GM19025 (cell line): ENCODE measurements around the gene ROPN1.
"Not testable (repeated sequence)": the region's sequence is repeated elsewhere in the genome, so short reads cannot be mapped to it uniquely, and the experiment has no call there.

Experiments
- ATAC-seq: cut with Tn5 transposase; IDR thresholded peaks from one replicate; pipeline ENCODE4 v1.9.1; 2021; ENCODE audit warnings: mild to moderate bottlenecking, low read depth, moderate library complexity; ENCODE audit not compliant: unreplicated experiment

The ROPN1 gene

DNA sequence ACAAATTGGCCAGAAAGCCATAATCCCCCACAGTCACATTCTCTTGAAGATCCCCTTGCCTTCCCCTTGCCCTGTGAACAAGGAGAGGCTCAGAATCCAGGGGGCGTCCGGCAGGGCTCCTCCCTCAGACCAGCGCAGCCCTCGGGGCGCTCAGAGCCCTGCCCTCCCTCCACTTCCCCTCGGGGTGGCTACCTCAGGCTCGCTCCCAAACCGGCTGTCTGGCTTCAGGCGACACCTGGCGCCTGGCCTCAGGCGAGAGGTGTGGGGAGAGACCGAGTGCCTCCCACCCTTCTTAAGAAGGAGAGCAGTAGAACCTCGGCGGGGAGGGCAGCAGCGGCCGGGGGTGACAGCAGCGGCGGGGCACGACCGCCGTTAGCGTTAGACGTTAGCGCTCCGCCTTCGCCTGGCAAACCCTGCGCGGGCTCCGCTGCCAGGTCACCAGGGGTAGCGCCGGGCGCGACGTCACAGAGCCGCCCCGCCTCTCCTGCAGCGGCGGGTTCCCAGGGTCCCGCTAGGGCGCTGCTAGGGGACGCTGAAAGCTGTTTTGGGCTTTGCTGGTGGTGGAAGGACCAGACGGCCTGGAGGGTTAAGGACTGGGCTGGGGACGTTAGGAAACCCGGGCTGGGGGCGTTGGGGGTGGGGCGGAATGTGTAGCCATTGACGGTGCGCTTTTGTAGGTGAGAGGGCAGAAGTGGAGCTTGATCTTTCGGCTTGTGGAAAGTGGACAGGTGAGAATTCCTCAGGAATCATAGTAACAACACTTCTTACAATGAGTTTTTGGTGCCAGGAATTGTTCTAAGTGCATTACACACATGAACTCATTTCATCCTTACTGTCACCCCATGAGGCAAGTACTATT is at the start of gene ROPN1:
Gene ROPN1, minus strand, starts transcription at position 395 of the 859 bp plus-strand sequence. CDS start 11,643 bp downstream, outside the sequence.
- ATAC-seq, result not testable (repeated sequence)

DNA sequence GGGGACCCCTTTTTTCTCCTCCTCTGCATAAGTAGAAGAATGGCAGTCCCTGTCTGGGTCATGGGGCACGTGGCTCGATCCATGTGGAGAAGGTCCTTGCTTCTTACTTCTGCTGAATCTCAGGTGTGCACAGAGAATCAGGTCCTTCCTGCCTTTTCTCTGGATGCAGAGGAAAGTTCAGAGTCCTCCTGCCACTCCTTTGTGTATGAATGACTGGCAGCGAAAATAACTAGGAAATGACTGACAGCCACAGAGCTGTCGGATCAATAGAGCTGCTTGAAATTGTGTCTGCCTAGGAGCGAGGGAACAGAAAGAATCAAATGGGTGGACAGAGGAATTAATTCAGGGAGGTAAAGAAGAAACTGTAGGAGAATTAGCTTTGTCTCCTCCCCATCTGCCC is 49.6 kb upstream of the ROPN1 start:
- no peak for ATAC-seq

DNA sequence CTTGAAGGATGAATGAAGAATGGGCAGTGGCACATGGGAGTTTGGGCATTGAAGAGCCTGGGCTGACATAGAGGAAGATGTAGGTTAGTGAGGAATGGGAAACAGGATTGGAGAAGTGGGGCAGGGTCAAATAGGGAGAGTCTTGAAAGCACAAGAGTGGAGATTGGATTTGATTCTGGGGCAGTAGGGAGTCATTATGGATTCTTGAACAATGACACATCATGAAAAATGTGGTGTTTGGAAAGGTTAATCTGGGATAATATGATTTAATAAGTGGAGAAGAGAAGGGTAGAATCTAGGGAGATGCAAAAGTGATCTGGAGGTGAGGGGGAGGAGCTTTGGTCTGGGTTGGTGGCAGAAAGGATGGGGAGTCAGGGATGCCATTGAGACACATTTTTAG is 45.4 kb upstream of the ROPN1 start:
- no peak for ATAC-seq

DNA sequence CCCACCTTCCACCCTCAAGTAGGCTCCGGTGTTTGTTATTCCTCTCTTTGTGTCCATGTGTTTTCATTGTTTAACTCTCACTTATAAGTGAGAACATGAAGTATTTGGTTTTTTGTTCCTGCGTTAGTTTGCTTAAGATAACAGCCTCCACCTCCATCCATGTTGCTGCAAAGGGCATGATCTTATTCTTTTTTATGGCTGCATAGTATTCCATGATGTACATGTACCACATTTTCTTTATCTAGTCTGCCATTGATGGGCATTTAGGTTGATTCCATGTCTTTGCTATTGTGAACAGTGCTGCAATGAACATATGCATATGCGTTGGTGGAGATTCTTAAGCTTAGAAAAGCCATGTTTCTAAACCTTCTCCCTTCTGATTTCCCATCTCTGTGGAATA is 44.3 kb upstream of the ROPN1 start:
- ATAC-seq, result not testable (repeated sequence)

DNA sequence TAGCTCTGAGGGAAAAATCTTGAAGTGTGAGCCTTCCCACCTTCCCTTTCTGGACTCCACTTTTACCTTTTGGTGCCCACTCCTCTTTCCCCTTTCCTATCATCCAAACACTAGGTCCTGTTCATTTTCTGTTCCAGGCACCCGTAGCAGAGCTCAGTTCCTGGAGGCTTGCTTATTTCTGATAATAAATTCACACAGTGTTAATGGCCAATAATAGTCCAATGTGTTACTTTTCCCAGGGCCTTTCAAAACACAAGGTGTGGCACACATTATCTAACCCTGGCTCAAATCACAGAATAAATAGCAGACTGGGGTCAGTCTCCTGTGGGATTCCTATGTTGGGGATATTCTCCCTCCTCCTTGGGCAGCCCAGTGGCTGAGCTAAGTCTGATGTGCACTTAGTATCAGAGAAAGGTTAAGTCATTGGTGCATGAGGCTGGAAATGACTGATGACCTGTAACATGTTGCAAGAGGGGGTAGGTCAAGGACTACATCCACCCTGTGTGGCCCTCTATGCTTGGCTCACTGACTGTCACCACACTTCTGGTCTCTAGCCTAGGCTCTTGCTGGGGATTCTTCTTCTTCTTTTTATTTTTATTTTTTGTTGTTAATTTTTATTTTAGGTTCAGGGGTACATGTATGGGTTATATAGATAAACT is 43.7 kb upstream of the ROPN1 start:
- ATAC-seq, result no peak

DNA sequence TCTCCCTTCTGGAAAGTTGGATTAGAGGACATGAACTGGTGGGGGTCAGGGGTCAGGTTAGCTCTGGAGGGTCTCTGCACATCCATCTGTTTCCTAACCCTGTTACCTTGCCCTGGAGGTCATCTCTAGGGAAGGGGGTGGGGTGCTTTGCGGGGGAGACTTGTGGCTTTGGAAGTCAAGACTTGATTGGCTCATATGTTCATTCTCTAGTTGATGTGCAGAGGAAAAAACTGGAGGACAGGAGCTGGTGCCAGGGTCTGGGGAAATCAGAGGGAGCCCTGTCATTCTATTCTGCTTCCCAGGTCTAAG is 42.9 kb upstream of the ROPN1 start:
- no peak for ATAC-seq

DNA sequence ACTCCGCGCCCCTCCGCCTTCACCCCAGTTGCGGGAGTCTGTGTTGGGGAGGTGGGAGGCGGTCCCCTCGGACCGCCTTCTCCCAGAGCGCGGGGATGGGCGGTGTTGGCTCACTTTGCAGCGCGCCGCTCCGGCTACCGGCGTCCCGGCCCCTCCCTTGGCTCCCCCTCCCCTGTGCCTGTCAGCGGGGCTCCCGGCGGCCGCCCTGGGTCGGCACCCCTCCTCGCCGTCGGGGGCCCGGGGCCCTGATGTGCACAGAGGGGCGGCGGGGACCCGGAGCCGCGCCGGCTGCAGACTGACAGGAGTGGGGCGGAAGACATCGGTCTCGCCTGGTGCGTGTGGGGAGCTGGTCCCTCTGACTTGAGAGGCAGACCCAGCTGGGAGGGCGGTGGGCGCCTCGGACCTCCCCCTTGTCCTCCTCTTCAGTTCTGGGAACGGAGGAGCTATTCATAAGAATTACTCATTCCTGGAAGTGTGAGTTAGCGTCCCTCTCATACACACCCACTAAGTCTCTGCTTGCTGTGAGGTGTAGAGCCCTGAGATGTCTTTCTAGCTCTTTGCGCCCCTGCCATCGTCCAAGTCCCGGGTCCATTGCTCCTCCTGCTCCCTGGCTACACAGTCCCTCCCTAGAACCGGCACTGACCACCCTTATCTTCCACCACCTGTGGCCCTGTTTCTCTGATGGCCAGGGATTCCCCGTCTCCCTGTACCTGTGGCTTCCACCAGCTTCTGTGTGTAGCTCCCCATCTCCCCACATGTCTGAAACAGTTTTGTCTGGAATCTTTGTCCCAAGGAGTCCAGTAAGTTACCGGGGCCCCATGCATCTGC is 42.3 kb upstream of the ROPN1 start:
- no peak for ATAC-seq

DNA sequence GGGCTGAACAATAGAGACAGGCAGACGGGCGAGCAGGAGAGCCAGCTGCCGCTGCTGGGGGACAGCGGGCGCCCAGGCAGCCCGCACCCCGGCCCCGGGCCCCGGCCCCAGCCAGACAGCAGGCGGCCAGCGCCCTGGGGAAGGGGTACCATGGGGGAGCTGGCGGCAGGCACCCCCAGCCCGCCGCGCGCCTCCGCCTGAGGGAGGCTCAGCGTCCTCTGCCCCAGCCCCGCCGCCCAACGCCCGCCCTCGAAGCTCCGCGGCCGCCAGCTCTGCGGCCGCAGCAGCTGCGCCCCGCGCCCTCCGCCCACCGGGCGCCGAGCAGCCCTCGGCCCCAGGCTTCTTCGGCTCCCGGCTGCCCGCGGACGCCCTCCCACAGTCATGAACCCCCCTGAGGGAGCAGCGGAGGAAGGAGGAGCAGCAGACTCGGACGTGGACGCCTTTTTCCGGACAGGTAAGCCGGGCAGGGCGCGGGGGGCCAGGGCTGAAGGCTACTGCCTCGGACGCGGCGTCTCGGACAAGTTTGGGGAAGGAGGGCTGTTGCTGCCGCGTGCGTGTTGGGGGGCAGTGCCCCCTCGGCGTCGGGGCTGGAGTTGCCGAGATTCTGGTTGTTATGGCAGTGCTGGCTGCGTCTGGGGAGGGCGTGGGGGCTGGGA is 41.6 kb upstream of the ROPN1 start, which contains the start of gene KALRN:
Gene KALRN, plus strand, starts transcription at position 10 of the 656 bp plus-strand sequence.
- ATAC-seq, result peak; percentile 6

DNA sequence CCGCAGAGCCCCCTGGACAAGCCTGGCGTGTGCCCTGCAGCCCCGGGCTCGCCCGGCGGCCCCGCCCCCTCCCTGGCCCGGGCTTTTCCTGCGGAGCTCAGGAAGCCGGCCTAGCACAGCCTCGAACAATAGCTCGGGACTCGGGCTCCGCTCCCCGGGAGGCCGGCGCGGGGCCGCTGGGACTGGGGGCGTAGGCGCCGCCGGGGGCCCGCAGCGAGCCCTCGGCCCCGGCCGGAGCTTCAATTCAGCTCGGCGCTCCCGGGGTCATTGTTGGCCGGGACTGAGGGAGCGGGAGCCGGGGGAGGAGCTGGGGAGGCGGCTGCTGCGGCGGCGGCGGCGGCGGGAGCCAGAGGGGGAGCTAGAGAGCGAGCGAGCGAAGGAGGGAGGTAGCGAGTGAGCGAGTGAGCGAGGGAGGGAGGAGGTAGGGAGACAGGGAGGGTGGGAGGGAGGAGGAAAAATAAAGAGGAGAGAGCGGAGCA is 41.0 kb upstream of the ROPN1 start:
- peak; percentile 89 for ATAC-seq

DNA sequence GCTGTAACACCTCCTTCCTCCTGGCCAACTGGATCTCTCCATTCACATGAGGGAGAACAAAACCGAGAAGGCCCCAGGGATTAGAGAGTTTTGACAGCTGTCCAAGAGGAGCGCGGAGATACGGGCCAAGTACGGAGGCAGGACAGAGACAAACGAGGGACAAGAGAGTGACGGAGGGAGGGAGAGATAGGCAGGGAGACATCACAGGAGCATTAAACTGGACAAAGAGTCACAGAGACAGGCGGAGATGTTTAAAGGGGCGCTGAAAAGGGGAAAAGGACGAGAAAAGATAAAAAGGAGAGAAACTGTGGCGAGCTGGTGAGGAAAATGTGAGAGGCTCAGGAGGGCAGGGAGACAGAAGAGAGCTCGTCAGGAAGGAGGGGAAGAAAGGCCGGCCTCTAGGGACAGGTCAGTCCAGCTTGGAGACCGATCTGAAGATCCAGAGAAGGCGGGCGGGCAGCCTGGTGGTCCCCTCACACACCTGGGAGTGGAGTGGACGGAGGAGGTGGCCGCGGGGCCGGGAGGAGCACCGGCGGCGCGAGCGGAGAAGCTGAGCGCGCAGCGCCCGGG is 40.5 kb upstream of the ROPN1 start:
- no peak for ATAC-seq

DNA sequence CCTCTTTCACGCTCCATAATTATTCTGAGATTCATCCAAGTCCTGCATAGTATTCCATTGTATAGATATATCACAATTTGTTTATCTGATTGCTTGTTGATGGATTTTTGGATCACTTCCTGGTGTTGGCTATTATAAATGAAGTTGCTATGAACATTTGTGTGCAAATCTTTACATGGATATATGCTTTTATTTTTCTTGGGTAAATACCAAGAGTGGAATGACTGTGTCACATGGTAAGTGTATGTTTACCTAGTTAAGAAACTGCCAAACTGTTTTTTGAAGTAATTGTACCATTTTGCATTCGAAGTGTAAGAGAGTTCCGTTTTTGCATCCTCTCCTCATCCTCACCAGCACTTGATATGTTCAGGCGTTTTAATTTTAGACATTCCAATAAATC is 34.6 kb upstream of the ROPN1 start:
- ATAC-seq, result no peak

DNA sequence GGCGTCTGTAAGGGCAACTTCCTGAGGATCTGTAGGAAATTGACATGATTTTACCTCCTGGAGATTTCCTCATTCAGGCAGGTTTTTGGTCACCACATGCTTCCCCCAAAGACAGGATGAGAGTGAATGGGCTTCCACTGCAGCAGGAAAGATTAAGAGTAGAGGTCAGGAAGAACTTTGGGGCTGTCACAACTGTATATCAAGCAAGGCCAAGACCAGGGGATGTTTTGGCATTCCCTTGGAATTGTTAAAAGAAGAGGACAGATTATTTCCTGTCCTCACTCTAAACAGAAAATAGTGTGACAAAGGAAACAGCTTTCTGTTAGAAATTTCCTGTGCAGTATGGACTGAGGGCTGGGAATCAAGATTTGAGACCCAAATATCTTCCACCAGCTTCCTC is 31.6 kb upstream of the ROPN1 start:
- not testable (repeated sequence) for ATAC-seq

DNA sequence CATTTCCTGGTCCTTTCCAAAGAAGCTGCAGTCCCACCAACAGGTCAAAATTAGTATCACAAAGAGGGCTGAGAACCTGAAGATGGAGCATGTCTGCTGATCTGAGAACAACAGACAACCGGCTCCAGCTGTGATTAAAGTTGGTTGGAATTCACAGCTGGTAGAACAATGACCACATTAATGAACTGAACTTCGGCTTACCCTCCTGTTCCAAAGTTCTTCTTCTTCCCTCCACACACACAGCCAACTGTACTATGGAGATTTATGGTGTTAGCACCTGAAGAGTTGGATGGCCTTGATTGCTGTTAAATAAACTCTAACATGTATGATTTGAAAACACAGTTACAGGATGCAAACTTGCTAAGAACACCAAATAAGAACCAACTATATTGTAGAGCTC is 27.4 kb upstream of the ROPN1 start:
- ATAC-seq, result no peak

DNA sequence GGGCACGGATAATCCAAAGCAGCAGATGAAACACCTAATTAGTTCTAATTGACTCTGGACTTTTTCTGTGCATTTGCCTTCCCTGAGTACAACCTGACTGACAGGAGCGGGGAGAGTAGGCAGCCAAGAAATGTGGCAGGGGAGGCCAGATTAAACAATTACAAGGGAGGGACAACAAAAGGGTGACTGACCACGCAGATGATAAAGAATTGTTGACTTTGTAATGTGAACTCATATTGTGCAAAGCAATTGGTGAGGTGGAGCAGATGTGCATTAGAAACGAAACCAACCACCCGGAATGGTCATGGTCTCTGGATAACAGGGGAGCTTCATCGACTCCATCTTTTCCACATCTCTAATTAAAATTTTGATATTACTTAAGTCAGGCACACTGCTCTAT is 25.6 kb upstream of the ROPN1 start:
- ATAC-seq, result not testable (repeated sequence)

DNA sequence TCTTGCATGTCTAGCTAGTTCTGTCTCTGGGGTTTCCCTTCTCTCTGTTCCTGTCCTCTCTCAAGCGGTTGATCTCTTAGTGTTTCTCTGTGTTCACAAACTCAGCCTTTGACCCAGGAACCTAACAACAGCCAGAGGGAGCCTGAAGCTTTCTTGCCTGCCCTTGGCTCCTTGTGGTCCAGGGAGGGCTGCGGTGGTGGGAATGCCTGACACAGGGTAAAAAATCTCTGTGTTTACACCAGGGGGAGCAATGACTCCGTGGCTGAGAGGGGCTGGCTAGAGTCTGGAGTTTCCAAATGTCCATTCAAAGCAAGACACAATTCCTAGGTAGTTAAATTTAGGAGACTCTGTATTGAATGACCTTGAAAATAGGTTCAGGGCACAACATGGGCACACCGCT is 24.6 kb upstream of the ROPN1 start:
- not testable (repeated sequence) for ATAC-seq

DNA sequence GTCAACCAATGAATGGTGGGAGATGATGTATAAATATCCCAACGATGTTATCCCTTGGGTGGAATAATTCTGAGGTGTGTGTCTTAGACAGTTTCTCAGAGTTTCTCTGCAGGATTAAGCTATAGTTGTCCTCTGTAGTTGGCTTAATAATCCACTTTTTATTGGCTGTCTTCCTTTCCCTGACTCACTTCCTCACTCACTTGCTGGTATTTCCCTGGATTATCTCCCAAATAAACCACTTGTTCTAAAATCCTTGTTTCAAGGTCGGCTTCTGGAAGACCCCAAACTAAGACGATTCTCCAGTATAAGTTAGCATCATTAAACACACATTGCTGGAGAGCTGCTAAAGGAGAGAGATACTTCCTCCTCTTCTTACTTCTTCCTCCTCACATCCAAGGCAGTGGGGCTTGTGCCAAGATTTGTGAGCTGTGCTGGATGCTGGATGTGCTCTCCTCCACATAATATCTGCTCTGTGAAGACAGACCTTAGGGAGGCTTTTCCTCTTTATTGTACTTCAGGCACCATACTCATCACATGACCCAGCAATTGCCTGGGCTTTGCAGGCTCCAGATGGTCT is 22.5 kb upstream of the ROPN1 start:
- no peak for ATAC-seq

DNA sequence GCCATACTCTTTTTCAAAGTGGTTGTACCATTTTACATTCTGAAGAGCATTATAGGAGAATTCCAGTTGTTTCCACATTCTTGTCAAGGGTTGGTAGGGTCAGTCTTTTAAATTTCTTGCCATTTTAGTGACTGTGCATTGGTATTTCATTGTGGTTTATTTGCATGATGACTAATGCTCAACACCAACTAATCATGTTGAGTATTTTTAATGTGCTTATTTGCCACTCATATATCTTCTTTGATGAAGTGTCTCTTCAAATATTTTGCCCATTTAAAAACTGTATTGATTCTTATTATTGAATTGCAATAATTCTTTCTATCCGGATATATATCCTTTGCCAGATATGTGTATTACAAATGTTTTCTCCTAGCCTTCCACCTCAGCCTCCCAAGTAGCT is 16.4 kb upstream of the ROPN1 start:
- not testable (repeated sequence) for ATAC-seq

DNA sequence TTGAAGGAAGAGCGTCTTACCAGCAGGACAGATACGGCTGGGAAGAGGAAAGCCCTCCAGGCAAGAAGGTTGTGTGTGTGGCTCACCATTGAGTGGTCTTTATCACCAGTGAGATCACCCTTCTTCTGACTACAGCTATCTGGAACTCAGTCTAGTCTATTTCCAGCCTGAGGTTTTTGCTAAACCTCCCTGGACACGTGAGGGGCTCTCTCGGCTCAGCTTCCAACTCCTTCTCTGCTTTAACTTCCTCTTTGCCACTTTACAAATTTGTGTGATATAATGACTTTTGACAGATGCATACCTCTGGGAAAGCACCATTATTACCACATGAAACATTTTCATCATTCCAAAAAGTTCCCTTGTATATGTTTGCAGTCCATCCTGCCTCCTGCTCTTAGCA is 15.3 kb upstream of the ROPN1 start:
- ATAC-seq, result no peak

DNA sequence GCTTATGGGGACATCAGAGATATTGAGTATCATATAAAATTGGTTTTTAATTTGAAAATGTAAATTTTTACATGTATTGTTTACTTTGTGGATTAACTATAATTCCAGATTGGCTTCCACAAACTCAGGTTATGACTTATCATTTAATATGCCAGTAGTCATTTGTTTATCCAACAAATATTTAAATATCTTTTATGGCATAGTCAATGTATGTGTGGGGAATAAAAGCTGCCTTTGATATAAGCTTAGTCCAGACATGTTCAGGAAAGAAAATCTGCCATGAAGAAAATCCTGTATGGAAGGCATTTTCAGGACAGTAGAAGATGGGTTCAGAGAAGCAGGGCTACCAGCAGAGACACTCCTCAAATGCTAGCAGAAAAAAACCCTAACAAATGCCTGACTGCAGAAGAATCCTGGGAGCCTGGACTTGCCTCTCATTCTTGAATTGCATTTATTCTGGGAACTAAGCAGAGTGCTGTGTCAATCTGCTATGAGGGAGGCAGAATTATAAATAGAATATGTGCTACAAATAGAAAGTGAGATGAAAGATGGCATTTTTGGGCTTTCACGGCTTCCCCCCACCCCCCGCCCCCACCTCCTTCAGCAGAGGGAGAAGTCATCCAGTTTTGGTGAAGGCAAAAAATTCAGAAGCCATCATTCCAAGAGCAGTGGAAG is 10.6 kb upstream of the ROPN1 start:
- ATAC-seq, result not testable (repeated sequence)
